Measurements from ENCODE around the gene RFX4.

DNA sequence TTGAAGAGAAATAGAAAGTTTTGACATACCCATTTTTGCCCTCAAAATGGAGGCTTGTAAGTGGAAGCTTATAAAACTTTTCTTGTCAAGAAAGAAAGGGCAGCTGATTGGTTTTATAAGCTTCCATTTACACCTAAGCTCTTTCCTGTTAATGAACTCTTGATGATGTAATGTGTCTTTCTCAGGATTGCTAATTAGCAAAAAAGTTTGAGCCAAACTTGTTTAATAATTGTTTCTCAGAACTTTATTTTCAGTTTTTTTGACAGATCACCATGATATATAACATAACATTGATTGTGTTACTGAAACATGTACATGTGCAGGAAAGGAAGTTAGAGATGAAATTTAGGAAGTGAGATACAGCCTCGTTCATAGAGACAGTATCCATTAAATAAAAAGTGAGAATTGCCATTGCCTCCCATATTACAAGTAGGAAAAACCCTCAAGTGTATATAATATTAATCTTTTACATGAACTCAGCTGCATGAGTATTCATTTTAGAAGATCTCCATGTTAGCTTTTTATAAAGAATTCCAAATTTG is 218.4 kb downstream of the RFX4 start:
- TF ChIP-seq KDM1A (IDR thresholded peaks at IDR 0.05; ENCODE audit: low read depth) = no peak
- TF ChIP-seq RCOR1 (IDR thresholded peaks at IDR 0.05; ENCODE audit: low read depth, low read length) = no peak
- TF ChIP-seq CTCF (IDR thresholded peaks at IDR 0.05) = no peak
- no peak for TF ChIP-seq POLR2A (IDR thresholded peaks at IDR 0.05; ENCODE audit: low read length)

Measured in A549 (cell line).